Nephron (organoid): Measurements from ENCODE around the gene RAB3B.

Experiments used
- H3K27ac Mint-ChIP-seq, 3 experiments: 2 replicates each; pipeline ENCODE4 v1.8.0; 2020; ENCODE audit warnings: mixed read lengths in 3 of 3, mild to moderate bottlenecking in 2 of 3, moderate library complexity in 1 of 3
- H3K27me3 Mint-ChIP-seq: 2 replicates; pipeline ENCODE4 v1.8.0; 2021; ENCODE audit warnings: low read depth, mild to moderate bottlenecking, moderate library complexity, mixed read lengths
- H3K36me3 Mint-ChIP-seq: 2 replicates; pipeline ENCODE4 v1.8.0; 2020; ENCODE audit warnings: low read depth, mixed read lengths
- H3K4me1 Mint-ChIP-seq: 2 replicates; pipeline ENCODE4 v1.8.0; 2020; ENCODE audit warnings: mixed read lengths
- H3K4me3 Mint-ChIP-seq, 3 experiments: 2 replicates each; pipeline ENCODE4 v1.8.0; 2020; ENCODE audit warnings: mild to moderate bottlenecking in 3 of 3, mixed read lengths in 3 of 3, moderate library complexity in 2 of 3
- H3K9me3 Mint-ChIP-seq: 2 replicates; pipeline ENCODE4 v1.8.0; 2020; ENCODE audit warnings: mixed read lengths
- CTCF ChIP-seq, 3 experiments: fragments of 200-600 bp; sonication (generic); IDR thresholded peaks; one replicate each; pipeline ENCODE4 v1.5.0; 2021; ENCODE audit warnings: antibody characterized with exemption in 3 of 3; ENCODE audit not compliant: unreplicated experiment in 3 of 3

The RAB3B gene

GRCh38 chr1:51961954-51962353 lies 28.5 kb downstream of the RAB3B start:
- Mint-ChIP-seq H3K27ac (no peak overlapping the region), H3K36me3 (no peaks in the 10 kb centered on the region), H3K4me3 (no peak overlapping the region), H3K27me3 (peaks cover 7% of the 10 kb centered on the region), H3K9me3 (no peaks in the 10 kb centered on the region), H3K4me1 (no peaks in the 10 kb centered on the region)
- no peak for TF ChIP-seq CTCF (IDR thresholded peaks at IDR 0.05; ENCODE audit: unreplicated experiment in 3 of 3)

- no peak overlapping the region for H3K4me3 Mint-ChIP-seq
- no peaks in the 10 kb centered on the region for H3K36me3 Mint-ChIP-seq
- peaks cover 7% of the 10 kb centered on the region for H3K27me3 Mint-ChIP-seq
- TF ChIP-seq CTCF (IDR thresholded peaks at IDR 0.05; ENCODE audit: unreplicated experiment in 3 of 3) = no peak
- no peaks in the 10 kb centered on the region for H3K9me3 Mint-ChIP-seq
- no peaks in the 10 kb centered on the region for H3K4me1 Mint-ChIP-seq
- H3K27ac Mint-ChIP-seq = no peak overlapping the region
These were observed 29.3 kb downstream of the RAB3B start for GRCh38 chr1:51961231-51961630.

DNA sequence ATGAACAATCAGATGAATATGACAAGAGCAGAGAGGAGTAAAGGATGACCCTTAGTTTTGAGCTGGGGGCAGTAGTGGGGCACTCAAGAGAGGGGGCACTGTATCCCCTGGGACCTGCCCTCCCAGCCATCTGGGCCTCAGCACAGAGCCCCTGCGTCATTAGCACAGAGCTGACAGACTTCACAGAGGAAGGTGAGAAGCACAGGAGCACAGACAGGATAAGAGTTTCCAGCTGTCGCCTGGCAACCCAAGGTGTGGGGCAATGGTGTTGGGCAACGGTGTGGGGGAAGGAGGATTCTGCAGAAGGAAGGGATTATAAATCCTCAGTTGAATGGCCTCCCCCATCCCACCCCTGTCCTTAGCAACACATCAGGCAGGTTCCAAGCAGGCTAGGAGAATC lies 30.2 kb downstream of the RAB3B start:
- Mint-ChIP-seq H3K9me3 (no peaks in the 10 kb centered on the region), H3K4me3 (no peak overlapping the region), H3K27ac (no peak overlapping the region), H3K36me3 (no peaks in the 10 kb centered on the region), H3K4me1 (no peaks in the 10 kb centered on the region), H3K27me3 (peaks cover 7% of the 10 kb centered on the region)
- no peak for TF ChIP-seq CTCF (IDR thresholded peaks at IDR 0.05; ENCODE audit: unreplicated experiment in 3 of 3)

- no peaks in the 10 kb centered on the region for H3K36me3 Mint-ChIP-seq
- no peaks in the 10 kb centered on the region for H3K4me1 Mint-ChIP-seq
- H3K27ac Mint-ChIP-seq = no peak overlapping the region
- H3K4me3 Mint-ChIP-seq = no peak overlapping the region
- no peaks in the 10 kb centered on the region for H3K9me3 Mint-ChIP-seq
- H3K27me3 Mint-ChIP-seq = peaks cover 7% of the 10 kb centered on the region
- no peak for TF ChIP-seq CTCF (IDR thresholded peaks at IDR 0.05; ENCODE audit: unreplicated experiment in 3 of 3)
These were observed 31.7 kb downstream of the RAB3B start for GRCh38 chr1:51958824-51959223.

GRCh38 chr1:51957618-51958017 lies 32.9 kb downstream of the RAB3B start:
- Mint-ChIP-seq H3K36me3 (no peaks in the 10 kb centered on the region), H3K27me3 (peaks cover 7% of the 10 kb centered on the region), H3K4me1 (no peaks in the 10 kb centered on the region), H3K9me3 (no peaks in the 10 kb centered on the region), H3K4me3 (no peak overlapping the region), H3K27ac (no peak overlapping the region)
- no peak for TF ChIP-seq CTCF (IDR thresholded peaks at IDR 0.05; ENCODE audit: unreplicated experiment in 3 of 3)

- H3K4me1 Mint-ChIP-seq = no peaks in the 10 kb centered on the region
- H3K4me3 Mint-ChIP-seq = no peak overlapping the region
- H3K36me3 Mint-ChIP-seq = no peaks in the 10 kb centered on the region
- TF ChIP-seq CTCF (IDR thresholded peaks at IDR 0.05; ENCODE audit: unreplicated experiment in 3 of 3) = no peak
- peaks cover 7% of the 10 kb centered on the region for H3K27me3 Mint-ChIP-seq
- no peak overlapping the region for H3K27ac Mint-ChIP-seq
- no peaks in the 10 kb centered on the region for H3K9me3 Mint-ChIP-seq
These were observed 33.7 kb downstream of the RAB3B start for GRCh38 chr1:51956528-51957509.
